HUES48 (cell line): ENCODE data around the gene NKX6-1.

Experiments used
- H3K27ac ChIP-seq: one replicate; pipeline ENCODE4 v1.7.0; 2013; ENCODE audit warnings: low read depth, low read length, inconsistent platforms
- H3K27me3 ChIP-seq: 2 replicates; pipeline ENCODE4 v1.6.1; 2013; ENCODE audit warnings: mild to moderate bottlenecking, low read length; ENCODE audit not compliant: control insufficient read depth, insufficient read depth
- H3K36me3 ChIP-seq: 2 replicates; pipeline ENCODE4 v1.6.1; 2013; ENCODE audit warnings: low read length; ENCODE audit not compliant: control insufficient read depth, insufficient read depth
- H3K4me1 ChIP-seq: 2 replicates; pipeline ENCODE4 v1.6.1; 2013; ENCODE audit warnings: mild to moderate bottlenecking, low read length; ENCODE audit not compliant: control insufficient read depth, insufficient read depth
- H3K4me3 ChIP-seq: 2 replicates; pipeline ENCODE4 v1.5.1; 2013; ENCODE audit warnings: mild to moderate bottlenecking, low read depth, low read length
- H3K9ac ChIP-seq: 2 replicates; pipeline ENCODE4 v1.6.1; 2013; ENCODE audit warnings: mild to moderate bottlenecking, low read depth, low read length, moderate library complexity
- H3K9me3 ChIP-seq: 2 replicates; pipeline ENCODE4 v1.6.1; 2013; ENCODE audit warnings: low read length; ENCODE audit not compliant: control insufficient read depth, insufficient read depth

The NKX6-1 gene

DNA sequence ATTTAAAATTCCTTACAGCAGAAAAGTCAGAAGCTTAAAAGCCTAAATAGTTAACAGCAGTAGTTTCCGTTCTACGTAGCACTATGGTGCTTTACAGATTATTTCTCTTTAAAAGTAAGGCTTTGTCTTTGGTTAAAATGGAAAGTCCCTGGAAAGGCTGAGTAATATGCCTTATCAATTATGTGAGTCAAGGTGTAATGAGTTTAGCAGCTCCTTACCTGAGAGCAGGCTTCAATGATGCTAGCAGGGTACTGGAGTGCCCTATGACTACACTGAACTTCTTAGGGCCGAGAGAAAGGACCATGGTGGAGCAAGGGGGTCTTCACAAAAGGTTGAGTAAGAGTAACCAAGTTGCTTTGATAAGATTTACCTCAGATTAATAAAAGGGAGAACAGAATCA lies 12.6 kb upstream of the NKX6-1 start:
- H3K9ac ChIP-seq = no peak overlapping the region
- H3K27ac ChIP-seq = no peak overlapping the region
- H3K4me3 ChIP-seq = no peak overlapping the region
- H3K4me1 ChIP-seq = no peaks in the 10 kb centered on the region
- no peaks in the 10 kb centered on the region for H3K9me3 ChIP-seq
- no peaks in the 10 kb centered on the region; the same call in 1 of the 2 replicates for H3K27me3 ChIP-seq
- no peaks in the 10 kb centered on the region for H3K36me3 ChIP-seq

- no peak overlapping the region for H3K27ac ChIP-seq
- H3K9me3 ChIP-seq = no peaks in the 10 kb centered on the region
- H3K4me1 ChIP-seq = peaks cover 5% of the 10 kb centered on the region
- H3K9ac ChIP-seq = no peak overlapping the region
- H3K36me3 ChIP-seq = no peaks in the 10 kb centered on the region
- peaks cover 16% of the 10 kb centered on the region for H3K27me3 ChIP-seq
- no peak overlapping the region for H3K4me3 ChIP-seq
Measured at GRCh38 chr4:84507941-84508340, 8.8 kb upstream of the NKX6-1 start.

GRCh38 chr4:84504821-84505220 lies 5.7 kb upstream of the NKX6-1 start:
- Histone ChIP-seq H3K9ac (no peak overlapping the region), H3K4me3 (no peak overlapping the region), H3K36me3 (no peaks in the 10 kb centered on the region), H3K4me1 (peaks cover 33% of the 10 kb centered on the region), H3K27me3 (peaks cover 47% of the 10 kb centered on the region), H3K9me3 (no peaks in the 10 kb centered on the region), H3K27ac (no peak overlapping the region)

DNA sequence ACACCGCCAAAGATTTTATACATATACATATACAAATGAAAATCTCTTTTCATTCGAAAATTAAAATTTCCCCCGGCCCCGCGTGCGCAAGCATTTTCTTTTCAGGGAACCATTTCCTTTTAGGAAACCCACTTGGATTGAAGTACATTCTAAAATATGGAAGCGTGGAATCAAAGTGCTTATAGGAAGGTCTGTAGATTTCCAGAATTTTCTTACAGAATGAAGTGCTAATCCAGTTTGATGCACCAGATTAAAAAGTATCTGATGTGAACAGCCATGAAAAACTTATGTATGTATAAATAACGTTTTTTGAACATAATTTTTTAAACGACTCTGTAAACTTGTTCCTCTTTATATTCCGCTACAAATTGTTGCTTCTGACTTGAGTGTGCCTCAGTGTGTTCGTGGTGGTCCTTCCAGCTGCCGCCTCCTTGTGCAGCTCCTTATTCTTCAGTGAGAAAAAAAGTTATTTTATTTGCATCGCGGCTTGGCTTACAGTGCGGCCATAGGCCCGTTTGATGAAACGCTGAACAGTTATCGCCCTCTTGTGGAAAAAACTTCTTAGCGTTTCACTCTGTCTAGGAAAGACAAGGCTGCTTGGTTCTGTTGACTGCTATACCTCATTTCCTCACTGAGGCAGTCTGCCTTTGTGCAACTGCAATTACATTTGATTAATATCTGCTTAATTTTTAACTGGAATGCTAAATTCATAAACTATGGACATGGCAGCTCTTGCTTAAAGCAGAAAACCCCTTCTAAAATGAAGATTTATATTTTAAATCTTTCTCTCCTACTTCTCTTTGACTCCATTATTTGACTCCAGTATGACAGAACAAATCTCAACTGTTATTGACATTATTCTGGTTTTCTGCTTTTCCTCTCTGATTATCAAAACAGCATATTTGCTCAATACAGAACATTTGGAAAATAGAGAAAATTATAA lies 4.7 kb upstream of the NKX6-1 start:
- Histone ChIP-seq H3K36me3 (no peaks in the 10 kb centered on the region), H3K27ac (no peak overlapping the region), H3K4me1 (peaks cover 36% of the 10 kb centered on the region), H3K9ac (no peak overlapping the region), H3K9me3 (no peaks in the 10 kb centered on the region), H3K27me3 (peaks cover 56% of the 10 kb centered on the region), H3K4me3 (no peak overlapping the region)

DNA sequence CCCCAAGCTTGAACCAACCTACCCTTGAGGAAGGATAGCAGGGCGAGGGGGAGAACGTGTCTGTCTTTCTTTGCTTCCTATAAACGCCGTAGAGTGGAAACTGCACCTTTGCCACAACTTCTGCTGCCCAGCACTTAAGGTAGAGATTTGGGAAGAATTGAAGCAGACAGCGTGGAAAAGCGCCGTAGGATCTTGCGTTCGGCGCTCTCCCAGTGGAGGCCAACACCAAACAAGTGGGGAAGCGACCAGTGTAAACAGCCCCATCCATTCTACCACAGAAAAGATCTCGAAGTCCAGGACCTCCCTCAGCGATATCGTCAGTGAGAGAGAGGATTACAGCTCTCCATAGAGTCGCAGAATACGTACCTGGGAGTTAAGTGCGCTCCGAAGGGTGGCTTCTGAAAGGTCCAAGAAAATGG lies 3.9 kb upstream of the NKX6-1 start:
- no peak overlapping the region for H3K9ac ChIP-seq
- H3K4me3 ChIP-seq = no peak overlapping the region
- H3K27me3 ChIP-seq = peaks cover 64% of the 10 kb centered on the region
- H3K36me3 ChIP-seq = no peaks in the 10 kb centered on the region
- no peaks in the 10 kb centered on the region for H3K9me3 ChIP-seq
- no peak overlapping the region for H3K27ac ChIP-seq
- H3K4me1 ChIP-seq = peaks cover 36% of the 10 kb centered on the region

GRCh38 chr4:84502333-84502954 lies 3.4 kb upstream of the NKX6-1 start:
- Histone ChIP-seq H3K36me3 (no peaks in the 10 kb centered on the region), H3K27me3 (peaks cover 69% of the 10 kb centered on the region), H3K9ac (no peak overlapping the region), H3K4me3 (no peak overlapping the region), H3K9me3 (no peaks in the 10 kb centered on the region), H3K27ac (no peak overlapping the region), H3K4me1 (peaks cover 36% of the 10 kb centered on the region)

DNA sequence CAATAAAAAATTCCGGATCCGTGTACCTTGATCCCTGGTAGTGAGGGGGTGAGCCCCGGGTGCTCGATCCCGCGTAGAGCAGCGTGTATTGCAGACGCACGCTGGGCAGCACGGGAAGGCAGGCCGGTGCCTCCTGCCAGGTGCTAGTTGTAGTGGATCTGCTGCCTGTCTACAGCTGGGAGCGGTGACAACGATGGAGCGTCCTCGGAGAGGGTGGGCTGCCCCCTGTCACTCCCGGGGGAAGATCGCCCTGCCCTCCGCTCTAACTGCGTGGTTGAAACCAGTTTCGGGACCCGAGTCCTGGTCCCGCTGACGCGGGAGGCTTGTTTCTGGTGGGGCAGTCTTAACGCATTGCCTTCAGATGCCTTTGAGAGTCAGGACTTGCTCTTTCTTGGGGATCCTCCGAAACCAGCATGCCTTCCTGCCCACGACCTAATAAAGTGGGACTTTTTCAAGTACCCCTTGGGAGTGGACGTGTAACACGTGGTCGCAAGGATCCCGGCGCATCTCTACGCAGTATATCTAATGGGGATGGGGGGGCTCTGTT lies 2.7 kb upstream of the NKX6-1 start:
- Histone ChIP-seq H3K4me1 (peaks cover 40% of the 10 kb centered on the region), H3K9ac (no peak overlapping the region), H3K27ac (no peak overlapping the region), H3K36me3 (no peaks in the 10 kb centered on the region), H3K27me3 (peaks cover 76% of the 10 kb centered on the region), H3K4me3 (peak overlapping the region; percentile 34), H3K9me3 (no peaks in the 10 kb centered on the region)

DNA sequence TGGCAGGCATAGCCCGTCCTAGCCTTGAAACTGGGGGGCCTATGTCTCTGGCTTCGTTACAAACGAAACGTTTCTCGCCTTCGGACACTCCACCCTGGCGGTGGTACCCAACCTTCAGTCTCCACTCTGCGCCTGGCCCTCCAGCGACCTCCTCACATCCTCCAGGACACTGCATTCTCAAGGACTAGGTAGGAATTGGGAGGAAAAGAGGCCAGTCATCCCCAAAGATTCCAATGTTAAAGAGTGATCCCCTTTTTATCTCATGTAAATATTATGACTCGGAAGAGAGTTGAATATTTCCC lies 2.1 kb upstream of the NKX6-1 start:
- H3K27ac ChIP-seq = no peak overlapping the region
- H3K9ac ChIP-seq = no peak overlapping the region
- 0 out of 2 replicates have a peak overlapping the region, but pooled peaks have one; percentile 34 for H3K4me3 ChIP-seq
- H3K27me3 ChIP-seq = peaks cover 82% of the 10 kb centered on the region
- peaks cover 44% of the 10 kb centered on the region for H3K4me1 ChIP-seq
- no peaks in the 10 kb centered on the region for H3K36me3 ChIP-seq
- H3K9me3 ChIP-seq = no peaks in the 10 kb centered on the region

- no peak overlapping the region for H3K9ac ChIP-seq
- peaks cover 88% of the 10 kb centered on the region for H3K27me3 ChIP-seq
- H3K4me1 ChIP-seq = peaks cover 49% of the 10 kb centered on the region
- H3K9me3 ChIP-seq = no peaks in the 10 kb centered on the region
- no peak overlapping the region for H3K27ac ChIP-seq
- H3K4me3 ChIP-seq = no peak overlapping the region
- H3K36me3 ChIP-seq = no peaks in the 10 kb centered on the region
Measured at GRCh38 chr4:84500386-84501201, 1.5 kb upstream of the NKX6-1 start.

GRCh38 chr4:84499624-84499982 lies 511 bp upstream of the NKX6-1 start:
- H3K36me3 ChIP-seq = no peaks in the 10 kb centered on the region
- peak overlapping the region; percentile 70 for H3K4me3 ChIP-seq
- peaks cover 56% of the 10 kb centered on the region for H3K4me1 ChIP-seq
- no peak overlapping the region for H3K27ac ChIP-seq
- peaks cover 98% of the 10 kb centered on the region for H3K27me3 ChIP-seq
- H3K9me3 ChIP-seq = no peaks in the 10 kb centered on the region
- no peak overlapping the region for H3K9ac ChIP-seq
